Measurements from ENCODE around the gene PKP4. TPM values are rescaled to one million over a fixed set of nuclear protein-coding genes. Genes with fewer than 3 reads are reported as not detected.

PKP4 gene
- total RNA-seq, 1 donor = 33.3 TPM

DNA sequence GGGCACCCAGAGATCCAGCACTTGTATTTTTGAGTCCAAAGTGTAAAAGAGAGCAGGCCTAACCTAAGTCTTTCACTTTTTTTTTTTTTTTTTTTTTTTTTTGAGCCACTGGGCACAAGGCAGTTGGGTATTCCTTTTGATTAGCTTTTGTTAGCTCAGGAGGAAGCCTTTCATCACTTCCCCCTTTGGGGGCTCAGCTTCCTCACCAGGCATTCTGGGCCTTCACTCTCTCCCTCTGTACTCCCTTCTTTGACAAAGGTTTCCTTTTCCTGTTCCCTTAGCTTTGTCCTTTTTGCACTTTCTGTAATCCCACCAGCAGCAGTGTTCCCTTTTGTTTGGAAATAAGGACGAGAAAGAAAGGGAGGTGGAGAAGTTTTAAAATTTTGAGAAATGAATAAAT is 88.2 kb downstream of the PKP4 start:
- no peak overlapping the region for H3K4me3 ChIP-seq (ENCODE audit: low read depth, low read length)
- no peak for DNase-seq (ENCODE audit: low read depth)
- TF ChIP-seq, protein P1, sequence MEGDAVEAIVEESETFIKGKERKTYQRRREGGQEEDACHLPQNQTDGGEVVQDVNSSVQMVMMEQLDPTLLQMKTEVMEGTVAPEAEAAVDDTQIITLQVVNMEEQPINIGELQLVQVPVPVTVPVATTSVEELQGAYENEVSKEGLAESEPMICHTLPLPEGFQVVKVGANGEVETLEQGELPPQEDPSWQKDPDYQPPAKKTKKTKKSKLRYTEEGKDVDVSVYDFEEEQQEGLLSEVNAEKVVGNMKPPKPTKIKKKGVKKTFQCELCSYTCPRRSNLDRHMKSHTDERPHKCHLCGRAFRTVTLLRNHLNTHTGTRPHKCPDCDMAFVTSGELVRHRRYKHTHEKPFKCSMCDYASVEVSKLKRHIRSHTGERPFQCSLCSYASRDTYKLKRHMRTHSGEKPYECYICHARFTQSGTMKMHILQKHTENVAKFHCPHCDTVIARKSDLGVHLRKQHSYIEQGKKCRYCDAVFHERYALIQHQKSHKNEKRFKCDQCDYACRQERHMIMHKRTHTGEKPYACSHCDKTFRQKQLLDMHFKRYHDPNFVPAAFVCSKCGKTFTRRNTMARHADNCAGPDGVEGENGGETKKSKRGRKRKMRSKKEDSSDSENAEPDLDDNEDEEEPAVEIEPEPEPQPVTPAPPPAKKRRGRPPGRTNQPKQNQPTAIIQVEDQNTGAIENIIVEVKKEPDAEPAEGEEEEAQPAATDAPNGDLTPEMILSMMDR (IDR thresholded peaks at IDR 0.05; ENCODE audit: insufficient read depth, low read length) = no peak

DNA sequence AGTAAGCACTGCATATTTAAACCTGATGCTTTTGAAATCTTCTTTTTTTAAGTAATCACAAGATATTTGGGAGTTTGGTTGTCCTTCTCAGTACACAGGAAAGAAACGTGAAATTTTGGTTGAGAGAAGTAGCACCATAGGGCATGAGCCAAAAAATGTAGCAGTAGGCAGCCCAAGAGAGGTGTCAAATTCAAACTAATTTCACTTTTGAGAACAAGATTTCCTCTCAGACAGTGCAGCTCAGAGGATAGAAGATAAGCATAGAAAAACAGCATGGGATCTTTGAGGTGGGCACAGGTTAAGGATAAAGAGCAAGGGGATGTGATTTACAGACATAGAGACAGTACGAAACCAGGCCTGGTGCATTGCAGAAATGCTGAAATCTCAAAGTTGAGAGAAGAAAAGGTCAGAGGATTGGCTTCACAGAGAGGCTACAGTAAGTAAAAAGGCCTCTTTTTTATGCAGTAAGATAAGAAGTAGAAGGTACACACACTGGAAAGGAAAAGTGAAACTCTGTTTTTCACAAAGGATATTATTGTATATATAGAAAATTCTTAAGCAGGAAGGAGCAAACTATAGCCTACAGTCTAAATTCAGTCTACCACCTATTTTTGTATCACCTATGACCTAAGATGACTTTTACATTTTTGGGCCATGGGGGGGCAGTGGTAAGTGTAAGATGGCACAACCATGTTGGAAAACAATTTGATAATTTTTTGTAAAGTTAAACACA is 89.8 kb downstream of the PKP4 start:
- TF ChIP-seq, protein P1 (IDR thresholded peaks at IDR 0.05; ENCODE audit: insufficient read depth, low read length) = no peak
- H3K4me3 ChIP-seq (ENCODE audit: low read depth, low read length) = no peak overlapping the region
- DNase-seq (ENCODE audit: low read depth) = no peak

DNA sequence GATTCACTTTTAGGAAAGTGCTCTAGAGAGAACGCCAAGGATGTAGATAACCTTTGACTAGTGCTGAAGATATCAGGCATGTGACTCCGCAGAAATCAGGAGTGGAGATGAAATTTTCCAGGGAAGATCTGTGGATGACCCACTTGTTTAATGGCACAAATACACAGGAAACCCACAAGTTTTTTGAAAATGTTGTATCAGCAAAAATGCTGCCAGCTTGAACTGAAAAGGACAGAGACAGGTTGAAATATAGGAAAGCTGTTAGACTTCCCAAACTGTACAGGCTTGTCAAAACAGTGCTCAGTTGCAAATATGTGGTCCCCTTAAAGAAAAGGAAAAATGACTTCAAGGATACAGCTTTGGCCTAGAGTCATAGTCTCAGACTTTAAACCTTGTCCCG is 96.5 kb downstream of the PKP4 start:
- H3K4me3 ChIP-seq (ENCODE audit: low read depth, low read length) = no peak overlapping the region
- DNase-seq (ENCODE audit: low read depth) = no peak
- TF ChIP-seq, protein P1 (IDR thresholded peaks at IDR 0.05; ENCODE audit: insufficient read depth, low read length) = no peak

DNA sequence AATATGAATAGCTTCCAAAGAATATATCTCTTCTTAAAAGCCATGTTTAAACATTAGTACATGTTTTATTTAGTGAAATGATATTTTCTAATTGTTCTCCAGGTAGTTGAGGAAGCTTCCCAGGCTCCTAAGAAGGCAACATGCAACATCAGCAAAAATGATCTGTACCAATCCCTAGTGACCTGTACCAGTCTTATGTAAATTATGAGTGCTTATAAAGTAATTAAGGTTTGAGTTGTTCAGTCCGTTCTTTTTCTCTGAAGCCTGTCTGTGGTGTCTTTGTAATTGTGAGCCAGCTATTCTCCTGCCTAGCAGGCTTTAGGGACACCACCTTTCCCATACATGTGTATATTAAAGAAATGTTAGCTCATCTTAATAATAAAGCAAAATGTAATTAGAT is 98.2 kb downstream of the PKP4 start:
- TF ChIP-seq, protein P1 (IDR thresholded peaks at IDR 0.05; ENCODE audit: insufficient read depth, low read length) = no peak
- H3K4me3 ChIP-seq (ENCODE audit: low read depth, low read length) = no peak overlapping the region
- DNase-seq (ENCODE audit: low read depth) = no peak

DNA sequence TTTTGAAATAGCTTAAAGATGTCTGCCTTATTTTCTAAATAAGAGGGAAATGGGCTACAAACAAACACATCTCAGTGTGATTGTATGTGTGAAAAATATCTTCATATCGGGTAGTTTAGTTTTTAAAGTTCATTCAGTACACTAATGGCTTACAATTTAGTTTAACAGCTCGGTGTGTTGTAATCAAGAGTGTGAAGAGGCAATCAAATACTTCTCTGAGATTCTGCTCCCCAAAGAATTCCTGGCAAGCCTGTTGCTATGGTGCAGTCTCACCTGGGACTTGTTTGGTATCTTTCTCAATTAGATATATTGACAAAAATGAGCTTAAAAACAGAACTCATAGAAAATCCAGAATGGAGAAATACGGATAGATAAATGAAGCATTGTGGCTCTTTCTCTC is 99.4 kb downstream of the PKP4 start:
- no peak for DNase-seq (ENCODE audit: low read depth)
- no peak overlapping the region for H3K4me3 ChIP-seq (ENCODE audit: low read depth, low read length)
- TF ChIP-seq, protein P1 (IDR thresholded peaks at IDR 0.05; ENCODE audit: insufficient read depth, low read length) = no peak

DNA sequence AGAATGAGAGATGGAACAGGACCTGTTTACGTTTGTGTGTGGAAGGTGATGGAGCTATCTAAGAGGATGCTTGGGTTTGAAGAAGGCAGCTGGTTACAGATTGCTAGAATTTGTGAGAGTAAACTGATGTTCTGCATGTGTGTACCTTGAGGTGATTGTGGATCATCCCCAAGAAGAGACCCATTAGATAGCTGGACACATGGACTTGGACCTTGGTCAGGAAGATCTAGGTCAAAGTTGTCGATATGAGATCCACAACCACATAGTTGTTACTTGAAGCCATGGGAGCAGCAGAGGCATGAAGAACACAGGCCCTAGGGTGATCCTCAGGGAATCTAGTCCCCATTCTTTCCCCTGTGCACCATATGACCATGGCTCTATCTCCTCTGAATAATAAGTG is 101.0 kb downstream of the PKP4 start:
- TF ChIP-seq, protein P1 (IDR thresholded peaks at IDR 0.05; ENCODE audit: insufficient read depth, low read length) = no peak
- no peak for DNase-seq (ENCODE audit: low read depth)

DNA sequence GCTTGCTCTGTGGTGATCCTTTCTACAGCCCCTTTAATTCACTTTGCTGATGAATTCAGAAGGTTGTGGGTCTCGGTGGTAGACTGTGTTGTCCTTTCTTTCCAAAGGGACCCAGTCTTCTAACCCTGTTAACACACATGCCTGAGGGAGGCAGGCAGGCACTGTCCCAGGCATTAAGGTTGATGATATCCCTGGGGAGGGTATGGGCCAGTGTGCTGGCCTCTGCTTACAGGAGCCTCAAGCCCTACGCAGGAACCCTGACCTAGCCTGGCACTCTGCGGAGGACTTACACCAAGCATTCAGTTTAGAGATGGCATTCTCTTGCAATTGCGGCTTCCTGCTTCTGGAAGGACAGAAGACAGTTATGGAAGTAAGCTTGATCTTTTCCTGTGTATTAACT is 102.5 kb downstream of the PKP4 start:
- H3K4me3 ChIP-seq (ENCODE audit: low read depth, low read length) = no peak overlapping the region
- TF ChIP-seq, protein P1 (IDR thresholded peaks at IDR 0.05; ENCODE audit: insufficient read depth, low read length) = no peak
- DNase-seq (ENCODE audit: low read depth) = no peak

More for the DNA sequence above, 101.0 kb downstream of the PKP4 start:
- no peak overlapping the region for H3K4me3 ChIP-seq (ENCODE audit: low read depth, low read length)

Data from fibroblast of the aortic adventitia (primary cell).